Keratinocyte (primary cell): ENCODE data around the gene NDNF. TPM values are rescaled to one million over a fixed set of nuclear protein-coding genes. Genes with fewer than 3 reads are reported as not detected.

Source experiments
- DNase-seq: peaks from one replicate; pipeline ENCODE4 v3.0.0-alpha.2; 2011; ENCODE audit warnings: low read depth, missing footprints, low spot score
- FAIRE-seq: peaks from 2 replicates; lab custom pipeline; 2011; peaks lifted over from hg19 to GRCh38; lab: Jason Lieb, UNC
- H2AFZ ChIP-seq: 2 replicates; pipeline ENCODE4 v1.6.0; 2012; ENCODE audit warnings: low read length, control low read depth, inconsistent platforms; ENCODE audit not compliant: control insufficient read depth
- H3K27ac ChIP-seq: 2 replicates; pipeline ENCODE4 v1.5.1; 2011; ENCODE audit warnings: low read length; ENCODE audit not compliant: control insufficient read depth, insufficient read depth
- H3K27me3 ChIP-seq: 3 replicates; pipeline ENCODE4 v1.6.0; 2011; ENCODE audit warnings: low read length; ENCODE audit not compliant: control insufficient read depth, insufficient read depth; ENCODE audit errors: extremely low read depth
- H3K36me3 ChIP-seq, 2 experiments: 2 replicates in 1 of 2; 3 replicates in 1 of 2; pipeline ENCODE4 v1.5.1; 2011; ENCODE audit warnings: low read length in 2 of 2, mild to moderate bottlenecking in 1 of 2; ENCODE audit not compliant: control insufficient read depth in 2 of 2, insufficient read depth in 2 of 2; ENCODE audit errors: extremely low read depth in 1 of 2
- H3K4me1 ChIP-seq: 3 replicates; pipeline ENCODE4 v1.5.1; 2011; ENCODE audit warnings: low read length; ENCODE audit not compliant: control insufficient read depth, insufficient read depth; ENCODE audit errors: extremely low read depth
- H3K4me2 ChIP-seq: 3 replicates; pipeline ENCODE4 v1.6.0; 2011; ENCODE audit warnings: low read depth, low read length; ENCODE audit not compliant: control insufficient read depth, insufficient read depth; ENCODE audit errors: extremely low read depth
- H3K4me3 ChIP-seq, 3 experiments: fragments of 200-600 bp in 1 of 3; sonication (generic) in 1 of 3; 2 replicates in 2 of 3; 3 replicates in 1 of 3; pipeline ENCODE4 v1.5.1; 2011 to 2016; ENCODE audit warnings: low read length in 3 of 3, mild to moderate bottlenecking in 3 of 3, control low read depth in 2 of 3, inconsistent platforms in 1 of 3, low read depth in 1 of 3, mixed read lengths in 1 of 3, mixed run types in 1 of 3, moderate library complexity in 1 of 3; ENCODE audit not compliant: control insufficient read depth in 2 of 3, insufficient read depth in 2 of 3; ENCODE audit errors: extremely low read depth in 1 of 3
- H3K79me2 ChIP-seq: 2 replicates; pipeline ENCODE4 v1.6.0; 2012; ENCODE audit warnings: low read length; ENCODE audit not compliant: control insufficient read depth, insufficient read depth
- H3K9ac ChIP-seq: 3 replicates; pipeline ENCODE4 v1.6.0; 2011; ENCODE audit warnings: low read length; ENCODE audit not compliant: control insufficient read depth, insufficient read depth; ENCODE audit errors: extremely low read depth
- H3K9me1 ChIP-seq: 3 replicates; pipeline ENCODE4 v1.6.0; 2011; ENCODE audit warnings: low read length; ENCODE audit not compliant: control insufficient read depth, insufficient read depth; ENCODE audit errors: extremely low read depth
- H3K9me3 ChIP-seq: 2 replicates; pipeline ENCODE4 v1.5.1; 2012; ENCODE audit warnings: low read depth, low read length; ENCODE audit not compliant: control insufficient read depth
- H4K20me1 ChIP-seq: 3 replicates; pipeline ENCODE4 v1.6.0; 2011; ENCODE audit warnings: low read length; ENCODE audit not compliant: control insufficient read depth, insufficient read depth; ENCODE audit errors: extremely low read depth
- EZH2 ChIP-seq: IDR thresholded peaks from one replicate; pipeline ENCODE4 v1.6.1; 2012; ENCODE audit warnings: inconsistent platforms, mild to moderate bottlenecking, low read length, moderate library complexity
- dilution Hi-C: fragments of 300-500 bp; cut with MboI; formaldehyde crosslinking; loops from one replicate; pipeline ENCODE4 v1.7.0; 2020; ENCODE audit warnings: low sequenced_read_pairs; ENCODE audit not compliant: extremely low pct_ligation_motif_present
- polyA plus RNA-seq, 5 experiments: library from polyadenylated mRNA; depleted of rRNA in 3 of 5; stranded (reverse) in 3 of 5; stranded (forward) in 1 of 5; unstranded in 1 of 5; fragments of >200 nt; gene quantifications; 1 replicate in 1 of 5; 2 replicates in 3 of 5; 3 replicates in 1 of 5; pipeline versions ENCODE4 v1.2.1 to v1.2.3, GENCODE V29; 2011 to 2012; ENCODE audit warnings: missing spikeins in 2 of 5, low read depth in 1 of 5, low replicate concordance in 1 of 5
- TF ChIP-seq, protein P1 (sequence below), 3 experiments: IDR thresholded peaks in 1 of 3; conservative IDR thresholded peaks in 1 of 3; optimal IDR thresholded peaks in 1 of 3; 2 replicates in 2 of 3; 3 replicates in 1 of 3; pipeline versions ENCODE3 to v1.5.1; 2011; ENCODE audit warnings: low read length in 3 of 3, mild to moderate bottlenecking in 3 of 3, moderate library complexity in 2 of 3, control low read depth in 1 of 3, inconsistent platforms in 1 of 3; ENCODE audit not compliant: insufficient read depth in 2 of 3; ENCODE audit errors: extremely low read depth in 1 of 3

The NDNF gene
- polyA plus RNA-seq, 1 donor (not counting 4 experiments of a cell fraction or from before 2014, with no cell fraction given), result not detected

DNA sequence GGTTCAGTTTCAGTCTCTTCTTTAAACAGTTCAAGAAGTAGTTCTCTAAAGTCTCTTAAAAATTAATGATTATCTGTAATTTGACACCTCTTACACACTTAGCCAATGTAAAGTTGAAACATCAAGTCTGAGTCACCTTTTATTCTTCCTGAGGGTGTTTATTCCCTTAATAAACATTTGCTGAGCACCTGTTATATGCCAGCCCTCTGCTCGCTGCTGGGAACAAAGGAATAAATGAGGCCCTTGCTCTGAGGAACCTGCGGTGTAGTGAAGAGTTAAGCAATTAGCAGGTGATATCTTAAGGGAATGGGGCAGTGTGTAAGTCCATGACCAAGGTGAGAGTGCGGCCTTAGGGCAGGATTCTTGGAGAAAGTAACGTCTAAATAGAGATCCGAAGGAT, 5.2 kb upstream of the NDNF start:
- no peaks in the 10 kb centered on the region for H4K20me1 ChIP-seq
- no peak overlapping the region for H3K4me2 ChIP-seq
- H2AFZ ChIP-seq, result no peak overlapping the region
- no peak overlapping the region for H3K4me3 ChIP-seq
- DNase-seq (no peak), FAIRE-seq (no peak)
- no peak overlapping the region for H3K9ac ChIP-seq
- TF ChIP-seq, protein P1, sequence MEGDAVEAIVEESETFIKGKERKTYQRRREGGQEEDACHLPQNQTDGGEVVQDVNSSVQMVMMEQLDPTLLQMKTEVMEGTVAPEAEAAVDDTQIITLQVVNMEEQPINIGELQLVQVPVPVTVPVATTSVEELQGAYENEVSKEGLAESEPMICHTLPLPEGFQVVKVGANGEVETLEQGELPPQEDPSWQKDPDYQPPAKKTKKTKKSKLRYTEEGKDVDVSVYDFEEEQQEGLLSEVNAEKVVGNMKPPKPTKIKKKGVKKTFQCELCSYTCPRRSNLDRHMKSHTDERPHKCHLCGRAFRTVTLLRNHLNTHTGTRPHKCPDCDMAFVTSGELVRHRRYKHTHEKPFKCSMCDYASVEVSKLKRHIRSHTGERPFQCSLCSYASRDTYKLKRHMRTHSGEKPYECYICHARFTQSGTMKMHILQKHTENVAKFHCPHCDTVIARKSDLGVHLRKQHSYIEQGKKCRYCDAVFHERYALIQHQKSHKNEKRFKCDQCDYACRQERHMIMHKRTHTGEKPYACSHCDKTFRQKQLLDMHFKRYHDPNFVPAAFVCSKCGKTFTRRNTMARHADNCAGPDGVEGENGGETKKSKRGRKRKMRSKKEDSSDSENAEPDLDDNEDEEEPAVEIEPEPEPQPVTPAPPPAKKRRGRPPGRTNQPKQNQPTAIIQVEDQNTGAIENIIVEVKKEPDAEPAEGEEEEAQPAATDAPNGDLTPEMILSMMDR (optimal IDR thresholded peaks at IDR 0.05 in 1 of 3, IDR thresholded peaks at IDR 0.05 in 1 of 3, conservative IDR thresholded peaks at IDR 0.05 in 1 of 3; ENCODE audit: extremely low read depth in 1 of 3, insufficient read depth in 2 of 3, low read length in 3 of 3), result no peak
- TF ChIP-seq EZH2, result no peak
- H3K27ac ChIP-seq, result no peak overlapping the region
- no peaks in the 10 kb centered on the region for H3K79me2 ChIP-seq
- no peaks in the 10 kb centered on the region for H3K4me1 ChIP-seq
- dilution Hi-C loops, result no loop called here
- peaks cover 28% of the 10 kb centered on the region for H3K27me3 ChIP-seq
- no peaks in the 10 kb centered on the region for H3K9me1 ChIP-seq
- H3K9me3 ChIP-seq, result no peaks in the 10 kb centered on the region
- H3K36me3 ChIP-seq, result no peaks in the 10 kb centered on the region

DNA sequence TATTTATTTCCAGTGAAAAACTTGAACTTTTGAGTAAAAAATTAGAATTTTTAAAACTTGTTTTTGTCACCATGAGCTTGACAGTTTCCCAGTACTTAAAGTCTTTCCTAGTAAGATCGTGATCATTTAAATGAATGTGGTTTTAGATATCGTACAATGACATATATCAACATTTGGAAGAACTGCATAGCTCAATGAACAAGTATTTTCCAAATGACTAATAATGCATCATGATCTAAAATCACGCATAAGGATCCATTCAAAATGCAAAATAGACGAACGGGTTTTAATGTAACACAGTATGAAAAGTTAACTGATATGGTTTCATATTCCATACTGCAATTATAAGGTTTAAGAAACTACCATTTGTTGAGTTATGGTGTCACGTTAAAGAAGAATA, 4.1 kb upstream of the NDNF start:
- Histone ChIP-seq H3K9me1 (no peaks in the 10 kb centered on the region), H3K9ac (no peak overlapping the region), H3K4me2 (no peak overlapping the region), H3K9me3 (no peaks in the 10 kb centered on the region), H3K4me3 (no peak overlapping the region), H4K20me1 (no peaks in the 10 kb centered on the region), H2AFZ (no peak overlapping the region), H3K36me3 (no peaks in the 10 kb centered on the region), H3K4me1 (peaks cover 5% of the 10 kb centered on the region), H3K27ac (no peak overlapping the region), H3K27me3 (peaks cover 38% of the 10 kb centered on the region), H3K79me2 (no peaks in the 10 kb centered on the region)
- TF ChIP-seq, protein P1 (optimal IDR thresholded peaks at IDR 0.05 in 1 of 3, IDR thresholded peaks at IDR 0.05 in 1 of 3, conservative IDR thresholded peaks at IDR 0.05 in 1 of 3; ENCODE audit: extremely low read depth in 1 of 3, insufficient read depth in 2 of 3, low read length in 3 of 3), result no peak
- no peak for TF ChIP-seq EZH2
- FAIRE-seq, result no peak
- dilution Hi-C loops, result no loop called here
- DNase-seq, result no peak
